Measurements from ENCODE around the gene GTF2F1. TPM values are rescaled to one million over a fixed set of nuclear protein-coding genes. Genes with fewer than 3 reads are reported as not detected.
"Not testable (repeated sequence)": the region's sequence is repeated elsewhere in the genome, so short reads cannot be mapped to it uniquely, and the experiment has no call there.

GTF2F1 gene
- total and polyA plus RNA-seq, 2 experiments from 2014 or later, result 41.2 to 43.3 TPM

DNA sequence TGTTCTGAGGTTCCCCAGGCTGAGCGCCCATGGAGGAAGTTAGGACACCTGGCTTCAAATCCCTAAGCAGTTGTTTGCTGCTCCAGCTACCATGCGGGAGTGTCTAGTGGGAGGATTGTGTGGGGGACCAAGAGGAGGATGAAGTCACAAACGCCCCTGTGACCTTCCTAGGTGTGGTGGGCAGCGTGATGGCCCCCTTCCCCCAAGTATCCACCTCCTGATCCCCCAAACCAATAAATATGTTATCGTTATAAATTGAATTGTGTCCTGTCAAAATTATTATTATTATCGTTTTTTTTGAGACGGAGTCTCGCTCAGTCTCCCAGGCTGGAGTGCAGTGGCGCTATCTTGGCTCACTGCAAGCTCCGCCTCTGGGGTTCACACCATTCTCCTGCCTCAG, 40.7 kb upstream of the GTF2F1 start, which contains the start of gene SLC25A41:
TSS of gene SLC25A41 (minus strand) at position 101 of the 400 bp plus-strand sequence. CDS start at position 31, 70 bp downstream.
- no peak within 1 kb of the TSS for H2AFZ ChIP-seq
- H3K9me2 ChIP-seq (ENCODE audit: insufficient read depth), result no peaks in the 10 kb centered on the region
- in situ Hi-C loops (cut with MboI), result no loop called here
- no peaks in the 10 kb centered on the region for H3K27me3 ChIP-seq (replicated peaks; ENCODE audit: insufficient read depth)
- H3K36me3 ChIP-seq (ENCODE audit: low read depth), result no peaks in the 10 kb centered on the region
- no peaks in the 10 kb centered on the region for H3F3A ChIP-seq (ENCODE audit: insufficient read depth)
- no peak within 1 kb of the TSS for H3K4me2 ChIP-seq (ENCODE audit: unreplicated experiment)
- no peak for DNase-seq
- no peaks in the 10 kb centered on the region for H3K9me3 ChIP-seq (ENCODE audit: low read depth)
- TF ChIP-seq EZH2 (IDR thresholded peaks at IDR 0.05; ENCODE audit: insufficient read depth, poor library complexity, severe bottlenecking), result no peak
- no peaks in the 10 kb centered on the region for H3K79me2 ChIP-seq (ENCODE audit: insufficient read depth)
- no peaks in the 10 kb centered on the region for H4K20me1 ChIP-seq (ENCODE audit: insufficient read depth)
- H3K9ac ChIP-seq, result no peak within 1 kb of the TSS
- H3K4me1 ChIP-seq (ENCODE audit: insufficient read depth), result no peaks in the 10 kb centered on the region
- H3K4me3 ChIP-seq, result no peak within 1 kb of the TSS
- WGBS, 2 experiments (ENCODE audit: low coverage in 1 of 2, low lambda C conversion rate in 2 of 2, missing lambda C conversion rate in 2 of 2), result 81 to 82% methylated on average over 10 of the region's 10 CpGs
- no peak within 1 kb of the TSS for H3K27ac ChIP-seq

DNA sequence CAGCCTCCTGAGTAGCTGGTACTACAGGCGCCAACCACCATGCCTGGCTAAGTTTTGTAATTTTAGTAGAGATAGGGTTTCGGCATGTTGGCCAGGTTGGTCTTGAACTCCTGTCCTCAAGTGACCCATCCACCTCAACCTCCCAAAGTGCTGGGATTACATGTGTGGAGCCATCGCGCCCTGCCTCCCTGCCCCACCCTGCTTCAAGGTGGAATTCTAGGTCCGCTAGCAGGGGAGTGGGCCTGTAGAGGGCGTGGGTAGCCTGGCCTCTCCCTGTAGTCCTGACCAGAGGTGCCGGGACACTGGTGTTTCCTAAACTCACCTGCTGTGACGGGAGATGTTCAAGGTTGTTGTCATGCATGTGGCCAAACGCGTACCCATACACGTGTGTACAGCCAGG, 40.2 kb upstream of the GTF2F1 start:
- no peak overlapping the region for H3K9ac ChIP-seq
- H3K9me2 ChIP-seq (ENCODE audit: insufficient read depth), result no peaks in the 10 kb centered on the region
- no peak overlapping the region for H2AFZ ChIP-seq
- H4K20me1 ChIP-seq (ENCODE audit: insufficient read depth), result no peaks in the 10 kb centered on the region
- TF ChIP-seq EZH2 (IDR thresholded peaks at IDR 0.05; ENCODE audit: insufficient read depth, poor library complexity, severe bottlenecking) (no peak), EZH2phosphoT487 (IDR thresholded peaks at IDR 0.05; ENCODE audit: insufficient read depth, low read depth) (no peak)
- H3K4me3 ChIP-seq, result no peak overlapping the region
- no peaks in the 10 kb centered on the region for H3K4me1 ChIP-seq (ENCODE audit: insufficient read depth)
- no peaks in the 10 kb centered on the region for H3F3A ChIP-seq (ENCODE audit: insufficient read depth)
- H3K27ac ChIP-seq, result no peak overlapping the region
- in situ Hi-C loops (cut with MboI), result no loop called here
- H3K9me3 ChIP-seq (ENCODE audit: low read depth), result no peaks in the 10 kb centered on the region
- no peak overlapping the region for H3K4me2 ChIP-seq (ENCODE audit: unreplicated experiment)
- no peaks in the 10 kb centered on the region for H3K36me3 ChIP-seq (ENCODE audit: low read depth)
- no peaks in the 10 kb centered on the region for H3K79me2 ChIP-seq (ENCODE audit: insufficient read depth)
- no peak for DNase-seq
- no peaks in the 10 kb centered on the region for H3K27me3 ChIP-seq (replicated peaks; ENCODE audit: insufficient read depth)
- 77 to 84% methylated on average over 7 to 11 of the region's 11 CpGs for WGBS, 2 experiments (ENCODE audit: low coverage in 1 of 2, low lambda C conversion rate in 2 of 2, missing lambda C conversion rate in 2 of 2)

DNA sequence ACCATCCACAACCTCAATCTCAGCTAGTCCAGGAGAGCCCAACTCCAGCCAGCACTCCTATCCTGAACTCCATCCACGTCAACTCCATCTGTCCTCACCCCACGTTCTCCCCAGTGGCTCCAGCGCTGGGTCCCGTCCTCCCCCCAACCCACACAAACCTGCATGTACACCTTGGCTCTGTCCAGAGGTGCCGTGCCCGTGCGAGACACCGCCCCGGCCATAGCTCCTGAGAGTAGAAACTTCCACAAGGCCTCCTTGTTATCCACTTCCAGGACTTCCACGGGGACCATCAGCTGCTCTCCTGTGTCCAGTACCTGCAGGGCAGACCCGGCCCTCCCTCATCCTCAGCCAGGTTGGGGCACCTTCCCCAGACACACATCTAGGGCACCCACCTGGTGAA, 38.9 kb upstream of the GTF2F1 start:
- no peaks in the 10 kb centered on the region for H3F3A ChIP-seq (ENCODE audit: insufficient read depth)
- 72 to 76% methylated on average over 11 of the region's 11 CpGs for WGBS, 2 experiments (ENCODE audit: low coverage in 1 of 2, low lambda C conversion rate in 2 of 2, missing lambda C conversion rate in 2 of 2)
- DNase-seq, result no peak
- H3K36me3 ChIP-seq (ENCODE audit: low read depth), result no peaks in the 10 kb centered on the region
- no peaks in the 10 kb centered on the region for H4K20me1 ChIP-seq (ENCODE audit: insufficient read depth)
- no peak overlapping the region for H3K4me3 ChIP-seq
- no peaks in the 10 kb centered on the region for H3K4me1 ChIP-seq (ENCODE audit: insufficient read depth)
- H3K9ac ChIP-seq, result no peak overlapping the region
- H3K27me3 ChIP-seq (replicated peaks; ENCODE audit: insufficient read depth), result no peaks in the 10 kb centered on the region
- H3K27ac ChIP-seq, result no peak overlapping the region
- no peak overlapping the region for H2AFZ ChIP-seq
- H3K4me2 ChIP-seq (ENCODE audit: unreplicated experiment), result no peak overlapping the region
- TF ChIP-seq EZH2phosphoT487 (IDR thresholded peaks at IDR 0.05; ENCODE audit: insufficient read depth, low read depth), result no peak
- no peak for TF ChIP-seq EZH2 (IDR thresholded peaks at IDR 0.05; ENCODE audit: insufficient read depth, poor library complexity, severe bottlenecking)
- no peaks in the 10 kb centered on the region for H3K9me2 ChIP-seq (ENCODE audit: insufficient read depth)
- no peaks in the 10 kb centered on the region for H3K9me3 ChIP-seq (ENCODE audit: low read depth)
- no peaks in the 10 kb centered on the region for H3K79me2 ChIP-seq (ENCODE audit: insufficient read depth)
- in situ Hi-C loops (cut with MboI), result no loop called here

DNA sequence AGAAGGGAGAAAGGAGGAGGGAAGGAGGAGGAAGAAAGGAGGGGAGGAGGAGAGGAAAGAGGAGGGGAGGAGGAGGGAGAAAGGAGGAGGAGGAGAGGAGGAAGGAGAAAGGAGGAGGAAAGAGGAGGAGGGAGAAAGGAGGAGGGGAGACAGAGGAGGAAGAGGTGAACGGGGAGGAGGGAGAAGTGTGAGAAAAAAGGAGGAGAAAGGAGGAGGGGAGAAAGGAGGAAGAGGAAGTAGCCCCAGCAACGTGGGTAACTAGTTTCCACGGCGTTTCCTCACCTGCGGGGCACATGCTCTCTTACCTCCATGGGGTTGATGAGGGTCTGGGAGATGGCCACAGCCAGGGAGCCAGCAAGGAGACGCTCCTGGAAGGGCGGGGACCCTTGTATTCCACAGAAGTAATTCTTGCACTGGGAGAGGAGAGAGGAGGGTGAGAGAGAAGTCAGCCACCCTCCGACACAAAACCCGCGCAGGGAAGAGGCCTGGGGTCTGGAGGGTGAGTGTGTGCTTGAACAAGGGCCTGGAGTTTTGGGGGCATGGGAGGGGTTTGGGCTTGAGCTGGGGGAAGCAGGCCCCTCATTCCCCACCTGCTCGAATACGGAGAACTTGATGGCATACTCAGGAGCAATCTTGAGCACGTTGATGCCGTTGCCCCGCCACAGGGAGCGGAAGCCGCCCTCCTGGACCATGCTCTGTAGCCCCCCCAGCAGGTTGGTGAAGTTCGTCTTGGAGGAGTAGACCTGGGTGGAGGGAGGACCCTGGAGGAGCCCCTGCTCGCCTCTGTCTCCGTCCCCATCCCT, 36.7 kb upstream of the GTF2F1 start:
- Histone ChIP-seq H3K27me3 (replicated peaks; ENCODE audit: insufficient read depth) (no peaks in the 10 kb centered on the region), H3K79me2 (ENCODE audit: insufficient read depth) (no peaks in the 10 kb centered on the region), H3K9me3 (ENCODE audit: low read depth) (no peaks in the 10 kb centered on the region), H3K9ac (no peak overlapping the region), H3K36me3 (ENCODE audit: low read depth) (no peaks in the 10 kb centered on the region), H4K20me1 (ENCODE audit: insufficient read depth) (no peaks in the 10 kb centered on the region), H3K27ac (no peak overlapping the region), H3K4me2 (ENCODE audit: unreplicated experiment) (no peak overlapping the region), H2AFZ (no peak overlapping the region), H3K9me2 (ENCODE audit: insufficient read depth) (no peaks in the 10 kb centered on the region), H3K4me3 (no peak overlapping the region), H3K4me1 (ENCODE audit: insufficient read depth) (no peaks in the 10 kb centered on the region), H3F3A (ENCODE audit: insufficient read depth) (no peaks in the 10 kb centered on the region)
- in situ Hi-C loops (cut with MboI), result no loop called here
- 43 to 58% methylated on average over 13 to 20 of the region's 20 CpGs for WGBS, 2 experiments (ENCODE audit: low coverage in 1 of 2, low lambda C conversion rate in 2 of 2, missing lambda C conversion rate in 2 of 2)
- DNase-seq, result no peak
- TF ChIP-seq EZH2 (IDR thresholded peaks at IDR 0.05; ENCODE audit: insufficient read depth, poor library complexity, severe bottlenecking), result no peak
- no peak for TF ChIP-seq EZH2phosphoT487 (IDR thresholded peaks at IDR 0.05; ENCODE audit: insufficient read depth, low read depth)

DNA sequence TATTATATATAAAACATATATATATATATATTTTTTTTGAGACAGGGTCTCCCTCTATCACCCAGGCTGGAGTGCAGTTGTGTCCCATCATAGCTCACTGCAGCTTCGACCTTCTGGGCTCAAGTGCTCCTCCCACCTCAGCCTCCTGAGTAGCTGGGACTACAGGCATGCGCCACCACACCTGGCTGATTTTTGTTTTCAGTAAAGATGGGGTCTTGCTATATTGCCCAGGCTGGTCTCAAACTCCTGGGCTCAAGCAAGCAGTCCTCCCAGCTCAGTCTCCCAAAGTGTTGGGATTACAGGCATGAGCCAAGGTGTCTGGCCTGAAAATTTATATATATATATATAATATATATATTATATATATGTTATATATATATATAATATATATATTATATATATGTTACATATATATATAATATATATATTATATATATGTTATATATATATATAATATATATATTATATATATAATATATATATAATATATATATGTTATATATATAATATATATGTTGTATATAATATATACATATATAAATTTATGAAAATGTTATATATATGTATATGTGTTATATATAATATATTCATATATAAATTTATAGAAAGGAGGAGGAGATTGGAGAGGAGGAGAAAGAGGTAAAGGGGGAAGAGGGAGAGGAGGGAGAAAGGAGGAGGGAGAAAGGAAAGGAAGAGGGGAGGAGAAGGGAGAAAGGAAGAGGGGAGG, 35.9 kb upstream of the GTF2F1 start:
- H3K36me3 ChIP-seq (ENCODE audit: low read depth); H3K4me1 ChIP-seq (ENCODE audit: insufficient read depth); in situ Hi-C loops (cut with MboI); H3K4me3 ChIP-seq; H3K27me3 ChIP-seq (replicated peaks; ENCODE audit: insufficient read depth); H3K9me2 ChIP-seq (ENCODE audit: insufficient read depth); H3K27ac ChIP-seq; H3K9ac ChIP-seq; H3K79me2 ChIP-seq (ENCODE audit: insufficient read depth); H3K4me2 ChIP-seq (ENCODE audit: unreplicated experiment); H3F3A ChIP-seq (ENCODE audit: insufficient read depth); DNase-seq; H3K9me3 ChIP-seq (ENCODE audit: low read depth); H2AFZ ChIP-seq; H4K20me1 ChIP-seq (ENCODE audit: insufficient read depth): not testable (repeated sequence)
- WGBS, 2 experiments (ENCODE audit: low coverage in 1 of 2, low lambda C conversion rate in 2 of 2, missing lambda C conversion rate in 2 of 2), result 62 to 73% methylated on average over 2 of the region's 2 CpGs

Measured in GM23248 (cell line).